ENCODE data around the gene ANGPTL8.

The ANGPTL8 gene

GRCh38 chr19:11252665-11253355 is 13.4 kb downstream of the ANGPTL8 start:
- no peak for TF ChIP-seq CTCF (IDR thresholded peaks at IDR 0.05; ENCODE audit: low read depth, low read length)
- no peak for DNase-seq (ENCODE audit: extremely low read depth, low read depth)

DNA sequence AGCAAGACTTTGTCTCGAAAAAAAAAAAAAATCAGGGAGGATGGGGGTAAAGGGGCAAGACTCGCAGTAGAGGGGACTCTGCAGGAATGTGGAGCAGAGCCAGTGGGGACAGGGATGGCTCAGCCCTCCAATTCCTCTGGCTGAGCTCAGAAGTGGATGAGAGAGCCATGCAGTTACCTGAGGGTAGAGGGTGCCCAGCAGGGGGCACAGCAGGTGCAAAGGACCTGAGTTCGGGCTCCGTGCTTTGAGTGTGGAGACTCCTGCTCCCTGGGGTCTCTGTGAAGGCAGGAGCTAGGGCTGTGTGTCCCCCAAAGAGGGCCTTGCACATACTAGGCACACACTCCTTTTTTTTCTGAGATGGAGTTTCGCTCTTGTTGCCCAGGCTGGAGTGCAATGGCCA is 15.2 kb downstream of the ANGPTL8 start:
- DNase-seq (ENCODE audit: extremely low read depth, low read depth), result no peak
- no peak for TF ChIP-seq CTCF (IDR thresholded peaks at IDR 0.05; ENCODE audit: low read depth, low read length)

- no peak for TF ChIP-seq CTCF (IDR thresholded peaks at IDR 0.05; ENCODE audit: low read depth, low read length)
- no peak for DNase-seq (ENCODE audit: extremely low read depth, low read depth)
These were observed 16.8 kb downstream of the ANGPTL8 start for GRCh38 chr19:11256189-11256588.

DNA sequence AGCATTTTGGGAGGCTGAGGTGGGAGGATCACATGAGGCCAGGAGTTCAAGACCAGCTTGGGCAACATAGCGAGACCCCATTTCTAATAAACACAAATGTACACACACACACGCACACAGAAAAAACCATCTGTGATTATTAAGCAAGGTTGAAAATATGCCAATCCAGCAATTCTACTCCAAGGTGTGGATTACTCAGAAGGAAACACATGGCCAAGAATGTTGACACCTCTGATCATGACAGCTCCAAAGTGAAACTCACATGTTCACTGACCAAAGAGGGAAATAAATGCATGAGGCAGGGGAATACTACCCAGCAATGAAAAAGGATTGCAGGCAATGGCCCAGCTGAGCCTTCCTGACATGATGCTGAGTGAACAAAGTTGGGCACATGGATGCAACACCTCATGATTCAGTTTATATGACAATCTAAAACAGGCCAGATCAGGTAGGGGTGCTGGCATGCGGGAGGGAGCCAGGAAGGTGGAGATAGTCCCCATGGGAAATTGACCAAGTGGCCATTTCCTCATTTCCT is 18.5 kb downstream of the ANGPTL8 start:
- TF ChIP-seq CTCF (IDR thresholded peaks at IDR 0.05; ENCODE audit: low read depth, low read length), result no peak
- no peak for DNase-seq (ENCODE audit: extremely low read depth, low read depth)

DNA sequence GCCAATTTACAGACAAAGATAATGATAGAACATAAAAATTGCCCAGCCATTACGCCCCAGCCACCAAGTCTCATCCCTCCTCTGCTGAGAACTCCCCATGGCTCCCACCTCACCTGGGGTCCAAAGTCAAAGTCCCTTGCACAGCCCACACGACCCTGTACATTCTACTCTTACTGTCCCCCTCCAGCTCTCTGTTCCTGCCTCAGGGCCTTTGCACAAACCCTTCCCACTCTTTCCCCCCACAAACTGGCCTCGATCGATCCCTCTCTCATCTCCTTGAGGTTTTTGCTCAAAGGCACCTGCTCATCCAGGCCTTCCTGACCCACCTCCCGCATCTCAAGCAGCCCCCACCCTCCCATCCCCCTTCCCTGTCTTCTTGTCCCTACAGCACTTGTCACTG is 21.6 kb downstream of the ANGPTL8 start:
- no peak for TF ChIP-seq CTCF (IDR thresholded peaks at IDR 0.05; ENCODE audit: low read depth, low read length)
- no peak for DNase-seq (ENCODE audit: extremely low read depth, low read depth)

GRCh38 chr19:11261431-11261970 is 22.1 kb downstream of the ANGPTL8 start:
- TF ChIP-seq CTCF (IDR thresholded peaks at IDR 0.05; ENCODE audit: low read depth, low read length), result no peak
- no peak for DNase-seq (ENCODE audit: extremely low read depth, low read depth)

DNA sequence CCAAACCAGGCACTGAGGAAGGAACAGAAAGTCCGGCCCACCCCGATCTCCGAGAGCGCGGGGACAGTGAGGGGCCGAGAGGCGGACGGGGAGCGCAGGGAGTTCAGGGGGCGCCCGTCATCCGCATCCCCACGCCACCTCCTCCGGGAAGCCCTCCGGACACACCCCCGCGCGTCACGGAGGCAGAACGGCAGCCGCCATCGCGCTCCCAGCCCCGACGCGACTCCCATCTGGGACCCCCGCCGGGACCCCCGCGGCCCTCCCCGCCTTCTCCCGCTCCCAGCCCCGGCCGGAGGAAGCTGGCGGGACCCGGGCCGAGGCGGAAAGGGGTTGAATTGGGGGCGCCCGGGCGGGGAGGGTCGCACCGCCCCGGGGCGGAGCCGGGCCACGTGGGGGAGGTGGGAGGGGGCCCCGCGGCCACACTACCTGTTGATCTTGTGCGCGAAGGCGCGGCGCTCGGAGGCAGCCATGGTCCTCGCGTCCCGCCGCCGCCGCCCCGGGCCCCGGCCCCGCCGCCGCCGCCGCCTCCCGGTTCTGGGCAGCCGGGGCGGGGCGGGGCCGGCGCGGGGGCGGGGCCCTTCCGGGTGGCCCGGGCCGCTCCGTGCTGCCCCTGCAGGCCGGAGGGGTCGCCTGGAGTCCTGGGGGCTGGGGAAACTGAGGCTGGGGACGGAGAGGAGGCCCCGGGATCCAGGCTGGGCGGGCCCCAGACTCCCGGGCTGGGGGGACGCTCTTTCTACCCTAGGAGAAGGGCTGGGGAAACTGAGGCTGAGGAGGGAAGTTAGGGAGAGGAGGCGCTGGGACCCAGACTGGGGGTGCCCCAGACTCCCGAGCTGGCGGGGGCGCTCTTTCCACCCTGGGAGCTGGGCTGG is 22.8 kb downstream of the ANGPTL8 start, which contains the start of gene DOCK6:
TSS of gene DOCK6 (minus strand) at position 554 of the 869 bp plus-strand sequence. CDS start at position 470, 84 bp downstream.
- no peak for DNase-seq (ENCODE audit: extremely low read depth, low read depth)
- peak; percentile 42 for TF ChIP-seq CTCF (IDR thresholded peaks at IDR 0.05; ENCODE audit: low read depth, low read length)

Measured in AG09319 (cell line).